Measurements from ENCODE around the gene ABCA3. TPM values are rescaled to one million over a fixed set of nuclear protein-coding genes. Genes with fewer than 3 reads are reported as not detected.

The ABCA3 gene
- total RNA-seq, 2 donors from 2014 or later = 8.2 to 24.7 TPM

DNA sequence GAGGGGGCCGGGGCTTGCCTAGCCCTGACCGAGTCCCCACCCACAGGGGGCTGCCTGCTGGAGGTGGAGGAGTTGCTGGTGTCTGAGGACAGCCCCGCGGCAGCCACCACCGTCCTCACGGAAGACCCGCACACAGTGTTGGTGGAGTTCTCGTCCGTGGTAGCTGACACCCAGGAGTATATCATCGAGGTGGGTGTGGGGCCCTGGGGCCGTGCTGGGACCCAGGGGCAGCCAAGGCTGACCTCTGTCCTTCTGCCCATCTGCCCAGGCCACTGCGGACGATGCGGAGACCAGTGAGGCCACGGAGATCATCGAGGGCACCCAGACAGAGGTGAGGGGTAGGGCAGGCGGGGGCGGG lies 105.7 kb downstream of the ABCA3 start:
- Histone ChIP-seq H3K4me3 (no peak overlapping the region), H3K27ac (no peak overlapping the region), H3K4me1 (replicated peaks) (peaks cover 10% of the 10 kb centered on the region), H3K36me3 (peaks cover 10 to 35% of the 10 kb centered on the region in 2 donors), H3K27me3 (replicated peaks; ENCODE audit: insufficient read depth) (no peaks in the 10 kb centered on the region), H3K9me3 (no peaks in the 10 kb centered on the region)
- no peak for DNase-seq (ENCODE audit: low spot score)
- TF ChIP-seq POLR2AphosphoS5 (IDR thresholded peaks at IDR 0.05) (no peak), POLR2A (IDR thresholded peaks at IDR 0.05) (no peak)
- TF ChIP-seq, protein P1, sequence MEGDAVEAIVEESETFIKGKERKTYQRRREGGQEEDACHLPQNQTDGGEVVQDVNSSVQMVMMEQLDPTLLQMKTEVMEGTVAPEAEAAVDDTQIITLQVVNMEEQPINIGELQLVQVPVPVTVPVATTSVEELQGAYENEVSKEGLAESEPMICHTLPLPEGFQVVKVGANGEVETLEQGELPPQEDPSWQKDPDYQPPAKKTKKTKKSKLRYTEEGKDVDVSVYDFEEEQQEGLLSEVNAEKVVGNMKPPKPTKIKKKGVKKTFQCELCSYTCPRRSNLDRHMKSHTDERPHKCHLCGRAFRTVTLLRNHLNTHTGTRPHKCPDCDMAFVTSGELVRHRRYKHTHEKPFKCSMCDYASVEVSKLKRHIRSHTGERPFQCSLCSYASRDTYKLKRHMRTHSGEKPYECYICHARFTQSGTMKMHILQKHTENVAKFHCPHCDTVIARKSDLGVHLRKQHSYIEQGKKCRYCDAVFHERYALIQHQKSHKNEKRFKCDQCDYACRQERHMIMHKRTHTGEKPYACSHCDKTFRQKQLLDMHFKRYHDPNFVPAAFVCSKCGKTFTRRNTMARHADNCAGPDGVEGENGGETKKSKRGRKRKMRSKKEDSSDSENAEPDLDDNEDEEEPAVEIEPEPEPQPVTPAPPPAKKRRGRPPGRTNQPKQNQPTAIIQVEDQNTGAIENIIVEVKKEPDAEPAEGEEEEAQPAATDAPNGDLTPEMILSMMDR (IDR thresholded peaks at IDR 0.05) = no peak
- intact Hi-C loops (cut with DNase I) = no loop called here
- WGBS = 97% methylated on average over 15 of the region's 18 CpGs

DNA sequence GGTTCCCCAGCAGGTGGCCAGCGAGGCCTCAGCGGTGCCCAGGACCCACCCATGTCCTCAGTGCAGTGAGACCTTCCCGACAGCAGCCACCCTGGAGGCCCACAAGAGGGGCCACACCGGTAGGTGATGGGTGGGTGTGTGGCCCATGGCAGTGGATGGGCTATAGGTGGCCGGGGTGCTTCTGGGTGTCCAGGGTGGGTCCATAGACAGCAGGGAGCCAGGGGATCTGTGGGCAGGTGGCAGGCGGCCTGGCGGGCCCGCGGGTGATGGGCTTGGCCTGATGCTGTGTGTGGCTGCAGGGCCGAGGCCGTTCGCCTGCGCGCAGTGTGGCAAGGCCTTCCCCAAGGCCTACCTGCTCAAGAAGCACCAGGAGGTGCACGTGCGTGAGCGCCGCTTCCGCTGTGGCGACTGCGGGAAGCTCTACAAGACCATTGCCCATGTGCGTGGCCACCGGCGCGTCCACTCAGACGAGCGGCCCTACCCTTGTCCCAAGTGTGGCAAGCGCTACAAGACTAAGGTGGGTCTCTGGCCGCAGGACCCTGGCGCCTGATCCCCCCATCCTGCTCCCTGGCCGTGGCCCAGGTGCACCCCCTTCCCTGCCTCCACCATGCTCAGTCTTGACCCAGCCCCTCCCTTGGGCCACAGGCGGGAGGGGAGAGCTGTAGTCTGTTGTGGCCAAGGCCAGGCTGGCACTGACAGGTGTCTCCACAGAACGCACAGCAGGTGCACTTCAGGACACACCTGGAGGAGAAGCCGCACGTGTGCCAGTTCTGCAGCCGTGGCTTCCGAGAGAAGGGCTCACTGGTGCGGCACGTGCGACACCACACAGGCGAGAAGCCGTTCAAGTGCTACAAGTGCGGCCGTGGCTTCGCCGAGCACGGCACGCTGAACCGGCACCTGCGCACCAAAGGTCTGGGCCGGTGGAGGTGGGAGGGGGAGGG lies 106.4 kb downstream of the ABCA3 start:
- intact Hi-C loops (cut with DNase I) = no loop called here
- TF ChIP-seq POLR2A (IDR thresholded peaks at IDR 0.05) = no peak
- no peak for TF ChIP-seq POLR2AphosphoS5 (IDR thresholded peaks at IDR 0.05)
- TF ChIP-seq, protein P1 (IDR thresholded peaks at IDR 0.05) = no peak
- Histone ChIP-seq H3K27ac (no peak overlapping the region), H3K9me3 (no peaks in the 10 kb centered on the region), H3K27me3 (replicated peaks; ENCODE audit: insufficient read depth) (no peaks in the 10 kb centered on the region), H3K4me3 (no peak overlapping the region), H3K36me3 (peaks cover 16 to 41% of the 10 kb centered on the region in 2 donors), H3K4me1 (replicated peaks) (peaks cover 10% of the 10 kb centered on the region)
- DNase-seq (ENCODE audit: low spot score) = no peak
- 92% methylated on average over 38 of the region's 51 CpGs for WGBS

DNA sequence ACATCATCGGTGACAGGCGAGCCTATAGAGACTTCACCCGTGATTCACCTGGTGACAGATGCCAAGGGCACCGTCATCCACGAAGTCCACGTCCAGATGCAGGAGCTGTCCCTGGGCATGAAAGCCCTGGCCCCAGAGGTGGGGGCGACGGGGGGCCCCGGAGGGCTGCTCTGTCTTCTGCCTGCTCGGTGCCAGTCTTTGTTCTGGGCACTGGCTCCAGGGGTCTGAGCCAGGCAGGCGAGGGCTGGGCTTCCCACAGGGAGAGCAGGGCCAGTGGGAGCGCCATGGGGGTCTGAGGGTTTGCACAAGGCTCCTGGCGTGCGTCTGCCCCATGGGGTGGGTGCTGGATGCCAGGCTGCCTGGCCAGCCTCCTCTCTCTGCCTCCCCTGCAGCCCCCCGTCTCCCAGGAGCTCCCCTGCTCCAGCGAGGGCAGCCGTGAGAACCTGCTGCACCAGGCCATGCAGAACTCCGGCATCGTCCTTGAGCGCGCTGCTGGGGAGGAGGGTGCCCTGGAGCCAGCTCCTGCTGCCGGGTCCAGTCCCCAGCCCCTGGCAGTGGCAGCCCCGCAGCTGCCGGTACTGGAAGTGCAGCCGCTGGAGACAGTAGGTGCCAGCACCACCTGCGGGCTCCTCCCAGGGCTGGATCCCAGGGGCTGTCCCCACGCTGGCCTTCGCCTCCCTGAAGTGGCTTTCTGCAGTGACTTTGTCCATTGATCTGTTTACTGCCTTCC lies 107.3 kb downstream of the ABCA3 start:
- intact Hi-C loops (cut with DNase I) = no loop called here
- Histone ChIP-seq H3K36me3 (peaks cover 18 to 46% of the 10 kb centered on the region in 2 donors), H3K27ac (no peak overlapping the region), H3K4me3 (no peak overlapping the region), H3K4me1 (replicated peaks) (peaks cover 12% of the 10 kb centered on the region), H3K27me3 (replicated peaks; ENCODE audit: insufficient read depth) (no peaks in the 10 kb centered on the region), H3K9me3 (no peaks in the 10 kb centered on the region)
- 90% methylated on average over 28 of the region's 28 CpGs for WGBS
- DNase-seq (ENCODE audit: low spot score) = no peak
- TF ChIP-seq, protein P1 (IDR thresholded peaks at IDR 0.05) = no peak
- no peak for TF ChIP-seq POLR2AphosphoS5 (IDR thresholded peaks at IDR 0.05)
- TF ChIP-seq POLR2A (IDR thresholded peaks at IDR 0.05) = no peak

DNA sequence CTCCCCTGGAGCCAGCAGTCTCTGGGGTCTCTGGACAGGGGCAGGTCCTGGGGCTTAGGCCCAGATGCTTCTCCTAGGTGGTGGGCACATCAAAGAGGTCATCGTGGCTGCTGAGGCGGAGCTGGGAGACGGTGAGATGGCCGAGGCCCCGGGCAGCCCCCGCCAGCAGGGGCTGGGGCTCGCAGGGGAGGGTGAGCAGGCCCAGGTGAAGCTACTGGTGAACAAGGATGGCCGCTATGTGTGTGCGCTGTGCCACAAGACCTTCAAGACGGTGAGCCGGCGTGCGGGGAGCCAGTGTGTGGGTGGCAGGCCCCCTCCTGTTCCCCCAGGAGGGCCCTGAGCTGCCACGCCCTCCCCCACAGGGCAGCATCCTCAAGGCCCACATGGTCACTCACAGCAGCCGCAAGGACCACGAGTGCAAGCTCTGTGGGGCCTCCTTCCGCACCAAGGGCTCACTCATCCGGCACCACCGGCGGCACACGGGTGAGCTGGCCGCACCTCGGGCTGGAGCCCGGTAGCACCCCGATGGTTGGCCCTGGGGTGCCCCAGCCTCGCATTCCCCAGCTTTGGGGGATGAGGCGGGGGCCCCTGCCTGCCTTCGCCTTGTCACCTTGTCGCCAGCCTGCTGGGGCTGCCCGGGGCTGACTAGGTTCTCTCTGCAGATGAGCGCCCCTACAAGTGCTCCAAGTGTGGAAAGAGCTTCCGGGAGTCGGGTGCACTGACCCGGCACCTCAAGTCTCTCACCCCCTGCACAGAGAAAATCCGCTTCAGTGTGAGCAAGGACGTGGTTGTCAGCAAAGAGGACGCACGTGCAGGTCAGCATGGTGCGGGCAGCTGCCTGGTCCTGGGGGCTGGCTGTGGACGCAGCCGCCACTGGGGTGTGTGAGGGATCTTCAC lies 108.2 kb downstream of the ABCA3 start:
- TF ChIP-seq POLR2A (IDR thresholded peaks at IDR 0.05) (no peak), POLR2AphosphoS5 (IDR thresholded peaks at IDR 0.05) (no peak)
- TF ChIP-seq, protein P1 (IDR thresholded peaks at IDR 0.05) = no peak

More for the DNA sequence above, 108.2 kb downstream of the ABCA3 start:
- Histone ChIP-seq H3K27ac (no peak overlapping the region), H3K36me3 (peaks cover 18 to 46% of the 10 kb centered on the region in 2 donors), H3K27me3 (replicated peaks; ENCODE audit: insufficient read depth) (no peaks in the 10 kb centered on the region), H3K4me1 (replicated peaks) (peaks cover 13% of the 10 kb centered on the region), H3K4me3 (no peak overlapping the region), H3K9me3 (no peaks in the 10 kb centered on the region)
- intact Hi-C loops (cut with DNase I) = no loop called here
- no peak for DNase-seq (ENCODE audit: low spot score)
- 88% methylated on average over 34 of the region's 41 CpGs for WGBS

Measured in prostate gland (tissue), 2 donors.